Osteoblast (primary cell): ENCODE results near the gene TRERF1. TPM values are rescaled to one million over a fixed set of nuclear protein-coding genes. Genes with fewer than 3 reads are reported as not detected.
A peak's percentile ranks its signal among the peaks of the same experiment; 100 is the strongest.

Experiments used
- DNase-seq: peaks from one replicate; pipeline ENCODE4 v3.0.0; 2011; ENCODE audit warnings: low spot score, mixed read lengths; ENCODE audit not compliant: insufficient read length; ENCODE audit errors: missing footprints
- H2AFZ ChIP-seq: 2 replicates; pipeline ENCODE4 v1.6.0; 2011; ENCODE audit warnings: mild to moderate bottlenecking, low read length
- H3K27ac ChIP-seq: 2 replicates; pipeline ENCODE4 v1.5.1; 2011; ENCODE audit warnings: mild to moderate bottlenecking, low read depth, low read length, moderate library complexity
- H3K27me3 ChIP-seq: 2 replicates; pipeline ENCODE4 v1.6.0; 2012; ENCODE audit warnings: mild to moderate bottlenecking, control low read depth, inconsistent platforms, low read length, moderate library complexity; ENCODE audit not compliant: insufficient read depth
- H3K36me3 ChIP-seq: 2 replicates; pipeline ENCODE4 v1.5.1; 2011; ENCODE audit warnings: mild to moderate bottlenecking, low read length, control low read depth, moderate library complexity; ENCODE audit not compliant: insufficient read depth
- H3K4me1 ChIP-seq: 2 replicates; pipeline ENCODE4 v1.5.1; 2011; ENCODE audit warnings: mild to moderate bottlenecking, low read length, control low read depth, moderate library complexity; ENCODE audit not compliant: insufficient read depth
- H3K4me2 ChIP-seq: 2 replicates; pipeline ENCODE4 v1.6.0; 2011; ENCODE audit warnings: mild to moderate bottlenecking, low read length; ENCODE audit not compliant: insufficient read depth
- H3K4me3 ChIP-seq: fragments of 200-600 bp; sonication (generic); 3 replicates; pipeline ENCODE4 v1.5.1; 2012; ENCODE audit warnings: mild to moderate bottlenecking, low read length, inconsistent platforms; ENCODE audit not compliant: insufficient read depth
- H3K79me2 ChIP-seq: 2 replicates; pipeline ENCODE4 v1.6.0; 2012; ENCODE audit warnings: mild to moderate bottlenecking, low read length, control low read depth, inconsistent platforms; ENCODE audit not compliant: insufficient read depth
- H3K9me3 ChIP-seq: 2 replicates; pipeline ENCODE4 v1.5.1; 2011; ENCODE audit warnings: low read depth, low read length, control low read depth
- H4K20me1 ChIP-seq: 2 replicates; pipeline ENCODE4 v1.6.0; 2012; ENCODE audit warnings: mild to moderate bottlenecking, low read length, control low read depth; ENCODE audit not compliant: insufficient read depth
- CTCF ChIP-seq: IDR thresholded peaks from 2 replicates; pipeline ENCODE4 v1.5.1; 2011; ENCODE audit warnings: mild to moderate bottlenecking, low read depth, low read length, moderate library complexity; ENCODE audit errors: extremely low read depth
- total RNA-seq: library from RNA; depleted of rRNA; stranded (reverse); fragments of >200 nt; gene quantifications from 2 replicates; pipeline ENCODE4 v1.2.3, GENCODE V29; 2012

The TRERF1 gene
- total RNA-seq, 1 donor, result 4.7 TPM

DNA sequence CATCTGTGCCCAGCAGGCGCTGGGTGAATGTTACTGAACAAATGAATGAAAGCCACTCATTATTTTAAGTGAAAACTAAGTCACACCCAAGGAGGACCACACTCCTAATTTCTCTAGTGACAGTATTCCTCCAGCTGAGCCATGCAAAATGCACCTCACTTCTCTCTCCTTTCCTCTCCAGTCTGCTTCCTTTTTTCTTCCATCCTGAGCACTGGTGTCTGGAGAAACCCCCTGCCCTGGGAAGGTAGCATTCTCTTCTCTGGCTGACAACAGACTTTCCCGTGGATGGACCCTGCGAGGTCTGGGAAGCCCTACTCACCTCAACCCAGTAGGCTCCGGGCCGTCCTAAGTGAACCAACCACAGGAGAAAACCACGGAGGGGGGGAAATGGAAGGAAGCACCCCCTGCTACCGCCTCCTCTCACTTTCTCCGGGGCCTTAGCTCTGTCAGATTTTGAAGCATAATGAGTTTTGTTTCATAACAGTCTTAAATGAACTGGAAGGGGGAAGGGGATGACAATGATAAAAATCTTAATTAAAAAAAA lies 22.6 kb downstream of the TRERF1 start:
- Histone ChIP-seq H3K4me2 (peak overlapping the region; percentile 36), H2AFZ (peak overlapping the region; percentile 83)
- DNase-seq, result no peak

GRCh38 chr6:42428326-42429041 lies 23.2 kb downstream of the TRERF1 start:
- Histone ChIP-seq H3K4me1 (peaks cover 14% of the 10 kb centered on the region), H4K20me1 (no peaks in the 10 kb centered on the region), H3K9me3 (no peaks in the 10 kb centered on the region), H3K27ac (peak overlapping the region; percentile 36), H3K36me3 (no peaks in the 10 kb centered on the region), H3K79me2 (peaks cover 41% of the 10 kb centered on the region), H3K4me3 (peak overlapping the region; percentile 1), H3K27me3 (no peaks in the 10 kb centered on the region), H2AFZ (peak overlapping the region; percentile 83), H3K4me2 (peak overlapping the region; percentile 36)
- no peak for DNase-seq
- TF ChIP-seq CTCF, result no peak

More for the DNA sequence above, 22.6 kb downstream of the TRERF1 start:
- H3K27ac ChIP-seq, result peak overlapping the region; percentile 36
- H3K4me3 ChIP-seq, result no peak overlapping the region
- H3K4me1 ChIP-seq, result peaks cover 14% of the 10 kb centered on the region
- H3K27me3 ChIP-seq, result no peaks in the 10 kb centered on the region
- no peaks in the 10 kb centered on the region for H4K20me1 ChIP-seq
- H3K9me3 ChIP-seq, result peaks cover 2% of the 10 kb centered on the region
- no peaks in the 10 kb centered on the region for H3K36me3 ChIP-seq
- peaks cover 42% of the 10 kb centered on the region for H3K79me2 ChIP-seq
- TF ChIP-seq CTCF, result no peak

- TF ChIP-seq CTCF, result no peak
- H4K20me1 ChIP-seq, result no peaks in the 10 kb centered on the region
- no peak for DNase-seq
- peaks cover 14% of the 10 kb centered on the region for H3K4me1 ChIP-seq
- H2AFZ ChIP-seq, result no peak overlapping the region
- H3K9me3 ChIP-seq, result no peaks in the 10 kb centered on the region
- H3K36me3 ChIP-seq, result no peaks in the 10 kb centered on the region
- peak overlapping the region; percentile 36 for H3K27ac ChIP-seq
- peaks cover 40% of the 10 kb centered on the region for H3K79me2 ChIP-seq
- no peak overlapping the region for H3K4me2 ChIP-seq
- no peaks in the 10 kb centered on the region for H3K27me3 ChIP-seq
- no peak overlapping the region for H3K4me3 ChIP-seq
Observed at GRCh38 chr6:42427871-42428270, 23.9 kb downstream of the TRERF1 start.

DNA sequence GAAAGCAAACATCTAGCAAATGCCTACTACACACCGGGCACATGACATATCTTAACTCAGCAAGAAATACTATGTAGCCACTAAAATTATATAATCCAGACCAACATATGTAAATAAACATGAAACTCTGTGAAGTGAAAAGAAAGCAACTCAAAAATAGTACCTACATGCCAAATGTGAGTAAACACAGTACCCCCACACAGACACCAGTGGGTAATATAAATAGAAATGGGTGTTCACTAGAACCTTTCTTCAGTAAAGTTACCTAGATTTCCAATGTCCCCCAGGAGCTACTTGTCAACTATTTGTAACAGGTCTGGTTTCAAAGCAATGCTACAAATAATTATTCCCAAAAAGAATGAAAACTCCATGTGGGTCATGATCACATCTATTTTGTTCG lies 25.5 kb downstream of the TRERF1 start:
- no peak for TF ChIP-seq CTCF
- Histone ChIP-seq H2AFZ (no peak overlapping the region), H3K9me3 (no peaks in the 10 kb centered on the region)

More for the DNA sequence above, 25.5 kb downstream of the TRERF1 start:
- Histone ChIP-seq H3K79me2 (peaks cover 42% of the 10 kb centered on the region), H3K27ac (no peak overlapping the region), H3K4me1 (peaks cover 14% of the 10 kb centered on the region), H3K36me3 (no peaks in the 10 kb centered on the region), H4K20me1 (no peaks in the 10 kb centered on the region), H3K27me3 (no peaks in the 10 kb centered on the region), H3K4me2 (no peak overlapping the region), H3K4me3 (no peak overlapping the region)
- DNase-seq, result no peak
